Activated CD4-positive, alpha-beta T cell treated with anti-CD3 and anti-CD28 coated beads for 24 hours (primary cell): ENCODE measurements around the gene CSTF2.

Experiments used
- DNase-seq, 2 donors: peaks; one replicate each; pipeline ENCODE4 v3.0.0-alpha.2; 2020; ENCODE audit warnings: low read depth in 2 of 2

The CSTF2 gene

GRCh38 chrX:100871594-100872560 lies 51.7 kb downstream of the CSTF2 start:
- DNase-seq: no peak

- no peak for DNase-seq
These were observed 54.1 kb downstream of the CSTF2 start, which contains the start of gene NOX1 for GRCh38 chrX:100874325-100874724. TSS of gene NOX1 (minus strand) at chrX:100874359. CDS start at chrX:100874139, 220 bp downstream.

GRCh38 chrX:100880368-100880767 lies 60.2 kb downstream of the CSTF2 start:
- DNase-seq: no peak

GRCh38 chrX:100883654-100884053 lies 63.5 kb downstream of the CSTF2 start:
- no peak for DNase-seq
